ENCODE results near the gene SRPK1.

The SRPK1 gene

GRCh38 chr6:35897486-35897885 is 23.4 kb downstream of the SRPK1 start:
- no peak for DNase-seq

- no peak for DNase-seq
Measured at GRCh38 chr6:35897036-35897435, 23.9 kb downstream of the SRPK1 start.

GRCh38 chr6:35896228-35896627 is 24.7 kb downstream of the SRPK1 start:
- no peak for DNase-seq

- DNase-seq = no peak
Measured at GRCh38 chr6:35895560-35895959, 25.3 kb downstream of the SRPK1 start.

GRCh38 chr6:35894776-35895175 is 26.1 kb downstream of the SRPK1 start:
- DNase-seq = no peak

- DNase-seq = no peak
Measured at GRCh38 chr6:35893246-35893645, 27.7 kb downstream of the SRPK1 start.

GRCh38 chr6:35892482-35892881 is 28.4 kb downstream of the SRPK1 start:
- DNase-seq = no peak

GRCh38 chr6:35879151-35879550 is 41.7 kb downstream of the SRPK1 start:
- no peak for DNase-seq

- no peak for DNase-seq
Measured at GRCh38 chr6:35876902-35877301, 44.0 kb downstream of the SRPK1 start.

- DNase-seq = no peak
Measured at GRCh38 chr6:35874730-35875129, 46.2 kb downstream of the SRPK1 start.

GRCh38 chr6:35859367-35859766 is 61.5 kb downstream of the SRPK1 start:
- DNase-seq = no peak

GRCh38 chr6:35857853-35858252 is 63.0 kb downstream of the SRPK1 start:
- DNase-seq = no peak

- no peak for DNase-seq
Measured at GRCh38 chr6:35856250-35856649, 64.6 kb downstream of the SRPK1 start.

- DNase-seq = no peak
Measured at GRCh38 chr6:35852994-35853393, 67.9 kb downstream of the SRPK1 start.

- no peak for DNase-seq
Measured at GRCh38 chr6:35850208-35850607, 70.7 kb downstream of the SRPK1 start.

GRCh38 chr6:35844290-35844689 is 76.6 kb downstream of the SRPK1 start:
- DNase-seq = no peak

- no peak for DNase-seq
Measured at GRCh38 chr6:35842381-35842780, 78.5 kb downstream of the SRPK1 start.

- DNase-seq = no peak
Measured at GRCh38 chr6:35839019-35839418, 81.9 kb downstream of the SRPK1 start.

GRCh38 chr6:35833536-35833935 is 87.4 kb downstream of the SRPK1 start:
- DNase-seq = no peak

GRCh38 chr6:35831257-35832007 is 89.5 kb downstream of the SRPK1 start:
- no peak for DNase-seq

- DNase-seq = no peak
Measured at GRCh38 chr6:35829306-35829705, 91.6 kb downstream of the SRPK1 start.

- DNase-seq = no peak
Measured at GRCh38 chr6:35824552-35825192, 96.2 kb downstream of the SRPK1 start.

- no peak for DNase-seq
Measured at GRCh38 chr6:35823601-35824000, 97.3 kb downstream of the SRPK1 start.

GRCh38 chr6:35817515-35817914 is 103.4 kb downstream of the SRPK1 start:
- no peak for DNase-seq

- DNase-seq = no peak
Measured at GRCh38 chr6:35811699-35811995, 109.3 kb downstream of the SRPK1 start.
